ENCODE results near the gene RCVRN. TPM values are rescaled to one million over a fixed set of nuclear protein-coding genes. Genes with fewer than 3 reads are reported as not detected.

The RCVRN gene
- total RNA-seq, 1 experiment from 2014 or later, result not detected

DNA sequence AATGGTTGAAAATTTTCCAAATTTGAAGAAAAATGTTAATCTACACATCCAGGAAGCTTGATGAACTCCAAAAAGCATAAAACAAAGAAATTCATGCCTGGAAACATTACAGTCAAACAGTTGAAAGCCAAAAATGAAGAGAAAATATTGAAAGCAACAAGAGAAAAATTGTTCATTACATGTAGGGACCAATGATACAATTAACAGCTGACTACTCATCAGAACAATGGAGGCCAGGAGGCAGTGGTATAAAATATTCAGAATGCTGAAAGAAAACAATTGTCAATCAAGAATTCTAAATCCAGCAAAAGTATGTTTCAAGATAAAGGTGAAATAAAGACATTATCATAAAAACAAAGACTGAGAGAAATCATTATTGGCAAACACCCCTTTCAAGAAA is 21.6 kb downstream of the RCVRN start:
- Histone ChIP-seq H2BK20ac (ENCODE audit: low read depth, low read length, poor library complexity, severe bottlenecking) (no peak overlapping the region), H4K8ac (replicated peaks; ENCODE audit: insufficient read length, low read depth, low read length) (no peak overlapping the region), H3K9me3 (ENCODE audit: control insufficient read depth, low read depth, low read length) (no peaks in the 10 kb centered on the region), H3K14ac (ENCODE audit: insufficient read depth, low read length) (no peak overlapping the region), H2BK120ac (ENCODE audit: low read depth, low read length, poor library complexity, severe bottlenecking) (no peak overlapping the region), H2BK12ac (ENCODE audit: insufficient read length, low read depth, low read length) (no peak overlapping the region), H3K27me3 (ENCODE audit: insufficient read depth, low read length) (no peaks in the 10 kb centered on the region), H3K23ac (ENCODE audit: insufficient read length, low read depth, low read length) (no peak overlapping the region), H3K4ac (ENCODE audit: low read depth, low read length) (no peak overlapping the region), H3T11ph (ENCODE audit: low read length) (no peak overlapping the region), H3K56ac (ENCODE audit: insufficient read length, low read depth, low read length) (no peak overlapping the region), H2BK5ac (ENCODE audit: insufficient read length, low read length) (no peak overlapping the region), H2AFZ (ENCODE audit: low read length) (no peak overlapping the region), H3K79me1 (ENCODE audit: insufficient read depth, low read depth, low read length, poor library complexity, severe bottlenecking) (no peaks in the 10 kb centered on the region), H3K18ac (ENCODE audit: insufficient read length, low read depth, low read length) (no peak overlapping the region), H3K23me2 (ENCODE audit: insufficient read length, low read depth, low read length, poor library complexity, severe bottlenecking) (no peaks in the 10 kb centered on the region), H4K20me1 (ENCODE audit: control insufficient read depth, insufficient read depth, insufficient read length) (no peaks in the 10 kb centered on the region), H4K5ac (ENCODE audit: insufficient read length, low read depth, low read length) (no peak overlapping the region), H3K79me2 (ENCODE audit: insufficient read depth, low read length) (no peaks in the 10 kb centered on the region), H3K9ac (ENCODE audit: extremely low read depth, insufficient read length, low read length) (no peak overlapping the region), H3K4me2 (ENCODE audit: insufficient read depth, insufficient read length, low read length) (no peak overlapping the region), H4K91ac (ENCODE audit: insufficient read length, low read depth, low read length) (no peak overlapping the region), H3K27ac (ENCODE audit: insufficient read length, low read depth, low read length) (no peak overlapping the region), H2BK15ac (ENCODE audit: low read depth, low read length) (no peak overlapping the region), H2AK5ac (ENCODE audit: insufficient read length, low read length) (no peak overlapping the region), H3K4me1 (ENCODE audit: insufficient read depth, low read length) (no peaks in the 10 kb centered on the region)
- H3K36me3 Mint-ChIP-seq (ENCODE audit: insufficient read depth in 1 of 3, low read depth in 3 of 3), result peaks cover 0 to 7% (median 7%) of the 10 kb centered on the region in 3 experiments; a peak in 2 of 7 replicates
- H3K4me3 Mint-ChIP-seq, result no peak overlapping the region; a peak in 1 of 5 replicates
- H3K9me3 Mint-ChIP-seq, result peaks cover 29 to 33% of the 10 kb centered on the region in 2 experiments
- TF ChIP-seq, protein P1, sequence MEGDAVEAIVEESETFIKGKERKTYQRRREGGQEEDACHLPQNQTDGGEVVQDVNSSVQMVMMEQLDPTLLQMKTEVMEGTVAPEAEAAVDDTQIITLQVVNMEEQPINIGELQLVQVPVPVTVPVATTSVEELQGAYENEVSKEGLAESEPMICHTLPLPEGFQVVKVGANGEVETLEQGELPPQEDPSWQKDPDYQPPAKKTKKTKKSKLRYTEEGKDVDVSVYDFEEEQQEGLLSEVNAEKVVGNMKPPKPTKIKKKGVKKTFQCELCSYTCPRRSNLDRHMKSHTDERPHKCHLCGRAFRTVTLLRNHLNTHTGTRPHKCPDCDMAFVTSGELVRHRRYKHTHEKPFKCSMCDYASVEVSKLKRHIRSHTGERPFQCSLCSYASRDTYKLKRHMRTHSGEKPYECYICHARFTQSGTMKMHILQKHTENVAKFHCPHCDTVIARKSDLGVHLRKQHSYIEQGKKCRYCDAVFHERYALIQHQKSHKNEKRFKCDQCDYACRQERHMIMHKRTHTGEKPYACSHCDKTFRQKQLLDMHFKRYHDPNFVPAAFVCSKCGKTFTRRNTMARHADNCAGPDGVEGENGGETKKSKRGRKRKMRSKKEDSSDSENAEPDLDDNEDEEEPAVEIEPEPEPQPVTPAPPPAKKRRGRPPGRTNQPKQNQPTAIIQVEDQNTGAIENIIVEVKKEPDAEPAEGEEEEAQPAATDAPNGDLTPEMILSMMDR (conservative IDR thresholded peaks at IDR 0.05), result no peak
- H3K27me3 Mint-ChIP-seq (ENCODE audit: low read depth), result peaks cover 13% of the 10 kb centered on the region
- no peaks in the 10 kb centered on the region for H3K4me1 Mint-ChIP-seq
- no peak for DNase-seq
- no peak overlapping the region for H3K27ac Mint-ChIP-seq

All from H9 (cell line).